Measurements from ENCODE around the gene PELI2.

PELI2 gene

GRCh38 chr14:56268673-56269072 is 150.5 kb downstream of the PELI2 start:
- no peaks in the 10 kb centered on the region for H3K36me3 ChIP-seq (ENCODE audit: control insufficient read depth in 1 of 2, insufficient read depth in 2 of 2, low read length in 2 of 2)
- H3K9ac ChIP-seq (ENCODE audit: low read depth in 1 of 2, low read length in 2 of 2) = no peak overlapping the region
- H3K27me3 ChIP-seq (ENCODE audit: control insufficient read depth in 1 of 2, insufficient read depth in 2 of 2, low read length in 2 of 2) = no peaks in the 10 kb centered on the region
- H3K4me3 ChIP-seq (ENCODE audit: low read depth in 1 of 2, low read length in 2 of 2) = no peak overlapping the region
- H3K9me3 ChIP-seq (ENCODE audit: control insufficient read depth in 1 of 2, low read length in 2 of 2) = no peaks in the 10 kb centered on the region
- no peak overlapping the region for H3K27ac ChIP-seq (ENCODE audit: low read depth, low read length)
- peaks cover 8 to 11% of the 10 kb centered on the region in 2 donors for H3K4me1 ChIP-seq (ENCODE audit: control insufficient read depth in 1 of 2, insufficient read depth in 2 of 2, low read length in 2 of 2)

GRCh38 chr14:56270921-56271320 is 152.7 kb downstream of the PELI2 start:
- no peak overlapping the region for H3K27ac ChIP-seq (ENCODE audit: low read depth, low read length)
- H3K27me3 ChIP-seq (ENCODE audit: control insufficient read depth in 1 of 2, insufficient read depth in 2 of 2, low read length in 2 of 2) = no peaks in the 10 kb centered on the region
- H3K9ac ChIP-seq (ENCODE audit: low read depth in 1 of 2, low read length in 2 of 2) = no peak overlapping the region

GRCh38 chr14:56271970-56272369 is 153.8 kb downstream of the PELI2 start:
- Histone ChIP-seq H3K9me3 (ENCODE audit: control insufficient read depth in 1 of 2, low read length in 2 of 2) (no peaks in the 10 kb centered on the region), H3K4me1 (ENCODE audit: control insufficient read depth in 1 of 2, insufficient read depth in 2 of 2, low read length in 2 of 2) (peaks cover 8 to 15% of the 10 kb centered on the region in 2 donors), H3K9ac (ENCODE audit: low read depth in 1 of 2, low read length in 2 of 2) (no peak overlapping the region), H3K27ac (ENCODE audit: low read depth, low read length) (no peak overlapping the region), H3K27me3 (ENCODE audit: control insufficient read depth in 1 of 2, insufficient read depth in 2 of 2, low read length in 2 of 2) (no peaks in the 10 kb centered on the region), H3K4me3 (ENCODE audit: low read depth in 1 of 2, low read length in 2 of 2) (no peak overlapping the region), H3K36me3 (ENCODE audit: control insufficient read depth in 1 of 2, insufficient read depth in 2 of 2, low read length in 2 of 2) (no peaks in the 10 kb centered on the region)

More at GRCh38 chr14:56270921-56271320, 152.7 kb downstream of the PELI2 start:
- Histone ChIP-seq H3K36me3 (ENCODE audit: control insufficient read depth in 1 of 2, insufficient read depth in 2 of 2, low read length in 2 of 2) (no peaks in the 10 kb centered on the region), H3K4me1 (ENCODE audit: control insufficient read depth in 1 of 2, insufficient read depth in 2 of 2, low read length in 2 of 2) (peaks cover 8 to 15% of the 10 kb centered on the region in 2 donors), H3K4me3 (ENCODE audit: low read depth in 1 of 2, low read length in 2 of 2) (no peak overlapping the region), H3K9me3 (ENCODE audit: control insufficient read depth in 1 of 2, low read length in 2 of 2) (no peaks in the 10 kb centered on the region)

GRCh38 chr14:56273155-56273554 is 154.9 kb downstream of the PELI2 start:
- no peak overlapping the region for H3K4me3 ChIP-seq (ENCODE audit: low read depth in 1 of 2, low read length in 2 of 2)
- no peak overlapping the region for H3K27ac ChIP-seq (ENCODE audit: low read depth, low read length)
- H3K4me1 ChIP-seq (ENCODE audit: control insufficient read depth in 1 of 2, insufficient read depth in 2 of 2, low read length in 2 of 2) = peaks cover 6 to 15% of the 10 kb centered on the region in 2 donors
- H3K9me3 ChIP-seq (ENCODE audit: control insufficient read depth in 1 of 2, low read length in 2 of 2) = no peaks in the 10 kb centered on the region
- H3K27me3 ChIP-seq (ENCODE audit: control insufficient read depth in 1 of 2, insufficient read depth in 2 of 2, low read length in 2 of 2) = no peaks in the 10 kb centered on the region
- no peaks in the 10 kb centered on the region for H3K36me3 ChIP-seq (ENCODE audit: control insufficient read depth in 1 of 2, insufficient read depth in 2 of 2, low read length in 2 of 2)
- no peak overlapping the region for H3K9ac ChIP-seq (ENCODE audit: low read depth in 1 of 2, low read length in 2 of 2)

GRCh38 chr14:56273951-56274350 is 155.7 kb downstream of the PELI2 start:
- no peak overlapping the region for H3K4me3 ChIP-seq (ENCODE audit: low read depth in 1 of 2, low read length in 2 of 2)
- H3K4me1 ChIP-seq (ENCODE audit: control insufficient read depth in 1 of 2, insufficient read depth in 2 of 2, low read length in 2 of 2) = peaks cover 0 to 9% of the 10 kb centered on the region in 2 donors
- no peak overlapping the region for H3K27ac ChIP-seq (ENCODE audit: low read depth, low read length)
- H3K36me3 ChIP-seq (ENCODE audit: control insufficient read depth in 1 of 2, insufficient read depth in 2 of 2, low read length in 2 of 2) = no peaks in the 10 kb centered on the region
- H3K9ac ChIP-seq (ENCODE audit: low read depth in 1 of 2, low read length in 2 of 2) = no peak overlapping the region
- no peaks in the 10 kb centered on the region for H3K9me3 ChIP-seq (ENCODE audit: control insufficient read depth in 1 of 2, low read length in 2 of 2)
- H3K27me3 ChIP-seq (ENCODE audit: control insufficient read depth in 1 of 2, insufficient read depth in 2 of 2, low read length in 2 of 2) = no peaks in the 10 kb centered on the region

GRCh38 chr14:56274556-56274955 is 156.3 kb downstream of the PELI2 start:
- H3K4me3 ChIP-seq (ENCODE audit: low read depth in 1 of 2, low read length in 2 of 2) = no peak overlapping the region
- H3K36me3 ChIP-seq (ENCODE audit: control insufficient read depth in 1 of 2, insufficient read depth in 2 of 2, low read length in 2 of 2) = no peaks in the 10 kb centered on the region
- no peak overlapping the region for H3K9ac ChIP-seq (ENCODE audit: low read depth in 1 of 2, low read length in 2 of 2)
- H3K9me3 ChIP-seq (ENCODE audit: control insufficient read depth in 1 of 2, low read length in 2 of 2) = no peaks in the 10 kb centered on the region
- no peak overlapping the region for H3K27ac ChIP-seq (ENCODE audit: low read depth, low read length)
- H3K4me1 ChIP-seq (ENCODE audit: control insufficient read depth in 1 of 2, insufficient read depth in 2 of 2, low read length in 2 of 2) = peaks cover 0 to 4% of the 10 kb centered on the region in 2 donors
- no peaks in the 10 kb centered on the region for H3K27me3 ChIP-seq (ENCODE audit: control insufficient read depth in 1 of 2, insufficient read depth in 2 of 2, low read length in 2 of 2)

GRCh38 chr14:56276108-56276507 is 157.9 kb downstream of the PELI2 start:
- Histone ChIP-seq H3K27me3 (ENCODE audit: control insufficient read depth in 1 of 2, insufficient read depth in 2 of 2, low read length in 2 of 2) (no peaks in the 10 kb centered on the region), H3K9me3 (ENCODE audit: control insufficient read depth in 1 of 2, low read length in 2 of 2) (no peaks in the 10 kb centered on the region), H3K27ac (ENCODE audit: low read depth, low read length) (no peak overlapping the region), H3K36me3 (ENCODE audit: control insufficient read depth in 1 of 2, insufficient read depth in 2 of 2, low read length in 2 of 2) (no peaks in the 10 kb centered on the region), H3K4me1 (ENCODE audit: control insufficient read depth in 1 of 2, insufficient read depth in 2 of 2, low read length in 2 of 2) (peaks cover 0 to 4% of the 10 kb centered on the region in 2 donors), H3K9ac (ENCODE audit: low read depth in 1 of 2, low read length in 2 of 2) (no peak overlapping the region), H3K4me3 (ENCODE audit: low read depth in 1 of 2, low read length in 2 of 2) (no peak overlapping the region)

GRCh38 chr14:56278383-56278782 is 160.2 kb downstream of the PELI2 start:
- Histone ChIP-seq H3K4me3 (ENCODE audit: low read depth in 1 of 2, low read length in 2 of 2) (no peak overlapping the region), H3K9me3 (ENCODE audit: control insufficient read depth in 1 of 2, low read length in 2 of 2) (no peaks in the 10 kb centered on the region), H3K4me1 (ENCODE audit: control insufficient read depth in 1 of 2, insufficient read depth in 2 of 2, low read length in 2 of 2) (peaks cover 0 to 4% of the 10 kb centered on the region in 2 donors), H3K27ac (ENCODE audit: low read depth, low read length) (no peak overlapping the region), H3K27me3 (ENCODE audit: control insufficient read depth in 1 of 2, insufficient read depth in 2 of 2, low read length in 2 of 2) (no peaks in the 10 kb centered on the region), H3K9ac (ENCODE audit: low read depth in 1 of 2, low read length in 2 of 2) (no peak overlapping the region), H3K36me3 (ENCODE audit: control insufficient read depth in 1 of 2, insufficient read depth in 2 of 2, low read length in 2 of 2) (no peaks in the 10 kb centered on the region)

- Histone ChIP-seq H3K27me3 (ENCODE audit: control insufficient read depth in 1 of 2, insufficient read depth in 2 of 2, low read length in 2 of 2) (no peaks in the 10 kb centered on the region), H3K36me3 (ENCODE audit: control insufficient read depth in 1 of 2, insufficient read depth in 2 of 2, low read length in 2 of 2) (no peaks in the 10 kb centered on the region), H3K4me3 (ENCODE audit: low read depth in 1 of 2, low read length in 2 of 2) (no peak overlapping the region), H3K9me3 (ENCODE audit: control insufficient read depth in 1 of 2, low read length in 2 of 2) (no peaks in the 10 kb centered on the region), H3K27ac (ENCODE audit: low read depth, low read length) (no peak overlapping the region), H3K9ac (ENCODE audit: low read depth in 1 of 2, low read length in 2 of 2) (no peak overlapping the region), H3K4me1 (ENCODE audit: control insufficient read depth in 1 of 2, insufficient read depth in 2 of 2, low read length in 2 of 2) (no peaks in the 10 kb centered on the region)
Observed at GRCh38 chr14:56280843-56281242, 162.6 kb downstream of the PELI2 start.

- Histone ChIP-seq H3K4me1 (ENCODE audit: control insufficient read depth in 1 of 2, insufficient read depth in 2 of 2, low read length in 2 of 2) (no peaks in the 10 kb centered on the region), H3K27me3 (ENCODE audit: control insufficient read depth in 1 of 2, insufficient read depth in 2 of 2, low read length in 2 of 2) (no peaks in the 10 kb centered on the region), H3K36me3 (ENCODE audit: control insufficient read depth in 1 of 2, insufficient read depth in 2 of 2, low read length in 2 of 2) (no peaks in the 10 kb centered on the region), H3K9ac (ENCODE audit: low read depth in 1 of 2, low read length in 2 of 2) (no peak overlapping the region), H3K4me3 (ENCODE audit: low read depth in 1 of 2, low read length in 2 of 2) (no peak overlapping the region), H3K9me3 (ENCODE audit: control insufficient read depth in 1 of 2, low read length in 2 of 2) (no peaks in the 10 kb centered on the region), H3K27ac (ENCODE audit: low read depth, low read length) (no peak overlapping the region)
Observed at GRCh38 chr14:56282179-56282578, 164.0 kb downstream of the PELI2 start.

GRCh38 chr14:56284641-56285040 is 166.4 kb downstream of the PELI2 start:
- H3K9me3 ChIP-seq (ENCODE audit: control insufficient read depth in 1 of 2, low read length in 2 of 2) = no peaks in the 10 kb centered on the region
- H3K27me3 ChIP-seq (ENCODE audit: control insufficient read depth in 1 of 2, insufficient read depth in 2 of 2, low read length in 2 of 2) = no peaks in the 10 kb centered on the region
- no peaks in the 10 kb centered on the region for H3K4me1 ChIP-seq (ENCODE audit: control insufficient read depth in 1 of 2, insufficient read depth in 2 of 2, low read length in 2 of 2)
- no peaks in the 10 kb centered on the region for H3K36me3 ChIP-seq (ENCODE audit: control insufficient read depth in 1 of 2, insufficient read depth in 2 of 2, low read length in 2 of 2)
- H3K9ac ChIP-seq (ENCODE audit: low read depth in 1 of 2, low read length in 2 of 2) = no peak overlapping the region
- no peak overlapping the region for H3K27ac ChIP-seq (ENCODE audit: low read depth, low read length)
- no peak overlapping the region for H3K4me3 ChIP-seq (ENCODE audit: low read depth in 1 of 2, low read length in 2 of 2)

Data from duodenal mucosa (tissue), 2 donors.